IPS-18c (cell line): ENCODE measurements around the gene OR5AL1.
"Not testable (repeated sequence)": the region's sequence is repeated elsewhere in the genome, so short reads cannot be mapped to it uniquely, and the experiment has no call there.

ENCODE experiments used
- H3K4me3 ChIP-seq: 2 replicates; pipeline ENCODE4 v1.7.0; 2013; ENCODE audit warnings: low read depth, mild to moderate bottlenecking, low read length, moderate library complexity; ENCODE audit not compliant: insufficient read depth
- H3K9me3 ChIP-seq: one replicate; pipeline ENCODE4 v1.6.1; 2013; ENCODE audit warnings: mild to moderate bottlenecking, low read length, moderate library complexity; ENCODE audit not compliant: control insufficient read depth, insufficient read depth

The OR5AL1 gene

DNA sequence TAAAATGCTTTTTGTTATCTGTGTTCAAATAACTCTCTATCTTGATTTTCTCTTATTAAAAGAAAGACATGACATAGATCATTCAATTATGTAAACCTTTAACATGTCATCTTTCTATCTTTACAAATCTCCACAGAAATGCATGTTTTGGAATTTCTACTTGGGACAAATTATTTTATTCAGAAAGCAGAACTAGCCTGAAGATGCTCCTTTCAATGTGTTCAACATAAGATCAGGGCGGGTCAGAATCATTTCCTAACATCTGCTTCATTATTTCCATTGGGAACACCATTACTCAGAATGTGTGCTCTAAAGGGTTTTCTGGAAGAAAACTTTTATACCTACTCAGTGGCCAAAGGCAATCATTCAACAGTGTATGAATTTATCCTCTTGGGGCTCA, at the start of gene OR5AL1:
Gene OR5AL1 (plus strand): TSS at position 301 of the 400 bp plus-strand sequence.
- H3K9me3 ChIP-seq = no peaks in the 10 kb centered on the region
- H3K4me3 ChIP-seq = no peak within 1 kb of the TSS

DNA sequence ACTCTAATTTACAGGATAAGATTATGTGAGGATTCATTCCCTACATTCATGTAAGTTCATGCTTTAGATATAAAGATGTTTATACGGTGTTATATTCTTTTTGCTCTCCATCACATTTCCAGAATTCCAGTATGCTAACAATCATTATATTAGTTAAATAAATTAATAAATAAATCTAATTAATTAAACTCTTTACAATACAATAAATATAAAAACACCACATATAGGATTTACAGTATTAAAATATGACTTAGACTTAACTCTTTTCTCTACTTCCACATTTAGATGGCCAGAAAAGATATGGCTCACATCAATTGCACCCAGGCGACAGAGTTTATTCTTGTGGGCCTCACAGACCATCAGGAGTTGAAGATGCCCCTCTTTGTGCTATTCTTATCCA, 37.2 kb upstream of the OR5AL1 start, which contains the start of gene OR8U1:
Gene OR8U1 (plus strand): TSS at position 301 of the 400 bp plus-strand sequence. CDS start 0 bp downstream, at position 301.
- Histone ChIP-seq H3K4me3 (no peak within 1 kb of the TSS), H3K9me3 (no peaks in the 10 kb centered on the region)

DNA sequence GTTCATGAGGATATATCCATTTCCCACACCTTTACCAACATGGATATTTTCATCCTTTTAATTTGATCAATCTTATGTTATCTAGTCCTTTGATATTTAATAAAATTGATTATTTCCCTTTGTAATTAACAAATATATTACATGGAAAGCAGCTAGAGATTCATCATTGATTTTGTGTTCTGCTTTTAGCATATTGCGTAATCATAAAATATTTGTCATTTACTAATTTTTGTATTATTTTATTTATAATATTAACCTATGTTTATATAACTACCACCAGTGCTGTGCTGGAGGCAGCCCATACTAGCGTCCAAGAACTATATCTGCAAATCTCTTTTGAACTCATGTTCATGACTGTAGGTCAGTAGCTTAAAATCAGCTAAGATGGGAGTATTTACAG, 32.4 kb upstream of the OR5AL1 start:
- Histone ChIP-seq H3K9me3 (no peaks in the 10 kb centered on the region), H3K4me3 (no peak overlapping the region)

DNA sequence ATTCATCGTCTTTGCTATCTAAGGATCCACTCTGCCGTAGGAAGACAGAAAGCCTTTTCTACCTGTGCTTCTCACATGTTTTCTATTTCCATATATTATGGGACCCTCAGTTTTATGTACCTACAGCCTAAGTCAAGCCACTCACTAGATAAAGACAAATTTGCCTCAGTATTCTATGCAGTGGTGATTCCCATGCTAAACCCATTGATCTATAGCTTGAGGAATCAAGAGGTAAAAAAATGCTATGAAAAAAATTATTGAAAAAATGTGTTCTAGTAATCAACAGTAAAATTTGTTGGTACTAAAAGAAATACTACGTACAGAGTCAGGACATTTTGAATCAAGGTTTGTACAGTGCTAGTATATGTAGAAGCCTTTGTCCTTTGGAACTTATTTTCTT, 18.1 kb upstream of the OR5AL1 start:
- Histone ChIP-seq H3K4me3 (no peak overlapping the region), H3K9me3 (no peaks in the 10 kb centered on the region)

DNA sequence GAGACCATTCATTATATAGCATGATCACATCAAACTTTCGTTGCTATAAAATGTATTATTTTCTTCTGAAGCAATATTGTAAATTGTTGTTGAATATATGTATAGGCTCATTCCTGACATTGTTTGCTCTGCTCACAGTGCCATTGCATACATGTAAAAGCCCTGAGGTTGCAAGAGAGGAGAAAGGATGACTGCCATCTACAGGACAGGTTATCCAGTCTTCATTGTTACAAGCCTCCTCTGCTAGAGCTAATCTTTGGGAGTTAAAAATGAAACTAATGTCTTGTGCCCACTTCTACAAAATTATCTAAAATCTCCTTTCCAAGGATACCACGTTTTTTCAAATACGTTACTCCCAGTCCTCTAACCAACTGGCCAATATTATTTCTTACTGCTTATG, 16.4 kb upstream of the OR5AL1 start:
- no peaks in the 10 kb centered on the region for H3K9me3 ChIP-seq
- no peak overlapping the region for H3K4me3 ChIP-seq

DNA sequence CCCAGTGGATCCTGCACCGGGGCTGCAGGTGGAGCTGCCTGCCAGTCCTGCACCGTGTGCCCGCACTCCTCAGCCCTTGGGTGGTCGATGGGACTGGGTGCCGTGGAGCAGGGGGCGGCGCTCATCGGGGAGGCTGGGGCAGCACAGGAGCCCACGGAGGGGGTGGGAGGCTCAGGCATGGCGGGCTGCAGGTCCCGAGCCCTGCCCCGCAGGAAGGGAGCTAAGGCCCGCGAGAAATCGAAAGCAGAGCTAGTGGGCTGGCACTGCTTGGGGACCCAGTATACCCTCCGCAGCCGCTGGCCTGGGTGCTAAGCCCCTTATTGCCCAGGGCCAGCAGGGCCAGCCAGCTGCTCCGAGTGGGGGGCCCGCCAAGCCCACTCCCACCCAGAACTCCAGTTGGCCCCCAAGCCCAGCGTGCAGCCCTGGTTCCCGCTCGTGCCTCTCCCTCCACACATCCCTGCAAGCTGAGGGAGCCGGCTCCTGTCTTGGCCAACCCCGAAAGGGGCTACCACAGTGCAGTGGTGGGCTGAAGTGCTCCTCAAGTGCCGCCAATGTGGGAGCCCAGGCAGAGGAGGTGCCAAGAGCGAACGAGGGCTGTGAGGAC, 10.5 kb upstream of the OR5AL1 start:
- H3K9me3 ChIP-seq, H3K4me3 ChIP-seq: not testable (repeated sequence)

DNA sequence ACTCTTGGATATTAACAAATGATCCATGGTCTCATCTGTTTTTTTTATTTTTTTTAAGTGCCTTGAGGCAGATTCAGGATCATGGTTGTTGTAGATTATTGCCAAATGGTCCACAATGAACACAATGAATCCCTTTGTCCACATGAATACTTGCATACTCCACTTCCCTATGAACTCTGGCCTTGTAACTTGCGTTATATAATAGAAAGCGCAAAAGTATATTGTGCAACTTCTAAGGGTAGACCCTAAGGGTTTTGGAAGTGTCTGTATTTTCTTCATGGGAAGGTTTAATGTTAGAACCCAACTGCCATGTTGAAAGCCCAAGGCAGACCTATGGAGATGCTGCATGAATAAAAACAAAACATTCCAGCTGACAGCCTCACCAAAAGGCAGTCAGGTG, 8.1 kb upstream of the OR5AL1 start:
- H3K4me3 ChIP-seq = no peak overlapping the region
- H3K9me3 ChIP-seq = no peaks in the 10 kb centered on the region

DNA sequence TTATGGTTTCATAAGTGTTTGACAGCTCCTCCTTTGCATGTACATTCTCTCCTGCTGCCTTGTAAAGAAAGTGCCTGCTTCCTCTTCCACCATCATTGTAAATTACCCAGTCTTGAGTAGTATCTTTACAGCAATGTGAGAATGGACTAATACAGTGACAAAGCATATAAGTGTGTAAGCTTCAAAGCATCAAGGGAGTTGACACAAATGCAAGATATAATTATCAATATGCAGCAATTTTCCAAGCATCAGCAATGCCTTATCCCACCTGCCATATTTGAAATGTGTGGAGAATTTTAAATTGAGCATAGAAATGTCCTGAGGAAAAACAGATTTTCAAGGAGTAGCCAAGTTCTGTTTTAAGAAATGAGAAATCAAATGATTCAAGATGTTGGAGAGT, 1.7 kb upstream of the OR5AL1 start:
- Histone ChIP-seq H3K9me3 (no peaks in the 10 kb centered on the region), H3K4me3 (no peak overlapping the region)

DNA sequence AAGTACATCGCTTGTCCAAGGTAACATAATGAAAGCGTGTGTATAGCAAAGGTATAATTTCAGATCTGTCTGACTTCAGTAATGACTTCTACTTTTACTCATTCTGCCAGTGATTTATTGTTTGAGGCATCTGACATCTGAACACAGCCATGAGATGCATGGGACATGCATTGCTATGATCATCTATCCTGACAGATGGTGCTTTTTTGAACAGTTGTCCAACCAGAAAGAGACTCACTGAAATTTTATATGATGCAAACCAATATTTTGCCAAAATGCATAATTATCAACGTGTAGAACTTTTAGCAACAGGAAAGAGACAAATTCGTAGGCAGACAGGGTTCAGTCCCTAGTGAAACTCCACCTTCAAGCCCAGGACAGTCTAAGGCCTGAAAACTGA, 41.0 kb downstream of the OR5AL1 start:
- Histone ChIP-seq H3K4me3 (no peak overlapping the region), H3K9me3 (no peaks in the 10 kb centered on the region)

DNA sequence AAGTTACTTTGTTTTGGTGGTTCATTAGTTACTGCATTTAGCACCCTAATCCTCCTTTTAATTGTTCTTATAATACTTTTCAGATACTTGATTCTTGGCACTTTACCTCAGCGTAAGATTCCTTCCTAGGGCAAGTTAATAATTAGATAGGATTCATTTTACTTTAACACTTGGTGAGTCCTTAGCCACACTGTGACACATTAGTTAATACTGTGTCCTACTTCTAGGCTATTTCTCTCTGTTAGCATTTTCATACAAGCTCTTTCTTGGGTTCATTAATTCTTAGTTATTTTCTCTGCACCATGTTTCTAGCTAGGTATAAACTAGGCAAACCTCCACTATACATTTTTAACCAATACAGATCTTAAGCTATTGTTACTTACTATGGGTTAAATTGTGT, 44.6 kb downstream of the OR5AL1 start:
- no peaks in the 10 kb centered on the region for H3K9me3 ChIP-seq
- H3K4me3 ChIP-seq = no peak overlapping the region
